Endothelial cell (in vitro differentiated cells): ENCODE measurements around the gene MPL. TPM values are rescaled to one million over a fixed set of nuclear protein-coding genes. Genes with fewer than 3 reads are reported as not detected.

Experiments used
- DNase-seq: peaks from one replicate; pipeline ENCODE4 v3.0.0; 2021; ENCODE audit warnings: low spot score
- H3K27ac Mint-ChIP-seq: one replicate; pipeline ENCODE4 v1.8.0; 2021; ENCODE audit warnings: mixed read lengths, inconsistent platforms; ENCODE audit not compliant: unreplicated experiment
- H3K27me3 Mint-ChIP-seq: one replicate; pipeline ENCODE4 v1.8.0; 2021; ENCODE audit warnings: mild to moderate bottlenecking, moderate library complexity, mixed read lengths, inconsistent platforms; ENCODE audit not compliant: unreplicated experiment
- H3K36me3 Mint-ChIP-seq: one replicate; pipeline ENCODE4 v1.8.0; 2021; ENCODE audit warnings: mild to moderate bottlenecking, low read depth, mixed read lengths, inconsistent platforms; ENCODE audit not compliant: unreplicated experiment
- H3K4me1 Mint-ChIP-seq: one replicate; pipeline ENCODE4 v1.8.0; 2021; ENCODE audit warnings: mild to moderate bottlenecking, mixed read lengths, inconsistent platforms; ENCODE audit not compliant: unreplicated experiment
- H3K4me3 Mint-ChIP-seq: one replicate; pipeline ENCODE4 v1.8.0; 2021; ENCODE audit warnings: mild to moderate bottlenecking, mixed read lengths, inconsistent platforms; ENCODE audit not compliant: unreplicated experiment
- H3K9me3 Mint-ChIP-seq: one replicate; pipeline ENCODE4 v1.8.0; 2021; ENCODE audit warnings: mixed read lengths, inconsistent platforms; ENCODE audit not compliant: unreplicated experiment
- CTCF ChIP-seq: fragments of 200-600 bp; sonication (generic); IDR thresholded peaks from one replicate; pipeline ENCODE4 v1.5.0; 2021; ENCODE audit warnings: antibody characterized with exemption; ENCODE audit not compliant: unreplicated experiment
- total RNA-seq: library from RNA; stranded (reverse); fragmentation: NEBNext Ultra II Directional; extraction: Animal tissue kit (Norgen Biotek cat#: 25700); gene quantifications from one replicate; pipeline ENCODE4 v1.2.1, GENCODE V29; 2021; ENCODE audit not compliant: unreplicated experiment

Gene MPL
- total RNA-seq, 1 donor from 2014 or later = 6.2 TPM

- no peaks in the 10 kb centered on the region for H3K9me3 Mint-ChIP-seq
- H3K4me3 Mint-ChIP-seq = no peak overlapping the region
- H3K36me3 Mint-ChIP-seq = no peaks in the 10 kb centered on the region
- TF ChIP-seq CTCF = no peak
- no peak overlapping the region for H3K27ac Mint-ChIP-seq
- DNase-seq = no peak
- H3K27me3 Mint-ChIP-seq = peaks cover 1% of the 10 kb centered on the region
- H3K4me1 Mint-ChIP-seq = peaks cover 33% of the 10 kb centered on the region
These were observed 44.9 kb upstream of the MPL start for GRCh38 chr1:43292679-43293078.

GRCh38 chr1:43293176-43293575 lies 44.4 kb upstream of the MPL start:
- no peaks in the 10 kb centered on the region for H3K9me3 Mint-ChIP-seq
- TF ChIP-seq CTCF = no peak
- peak overlapping the region; percentile 74 for H3K4me3 Mint-ChIP-seq
- no peak for DNase-seq
- no peaks in the 10 kb centered on the region for H3K27me3 Mint-ChIP-seq
- no peak overlapping the region for H3K27ac Mint-ChIP-seq
- H3K36me3 Mint-ChIP-seq = no peaks in the 10 kb centered on the region
- peaks cover 36% of the 10 kb centered on the region for H3K4me1 Mint-ChIP-seq

- Mint-ChIP-seq H3K9me3 (no peaks in the 10 kb centered on the region), H3K4me1 (peaks cover 38% of the 10 kb centered on the region), H3K36me3 (no peaks in the 10 kb centered on the region), H3K27ac (peak overlapping the region; percentile 80), H3K4me3 (no peak overlapping the region), H3K27me3 (no peaks in the 10 kb centered on the region)
- no peak for TF ChIP-seq CTCF
- DNase-seq = no peak
These were observed 43.5 kb upstream of the MPL start for GRCh38 chr1:43293896-43294760.

- peak overlapping the region; percentile 80 for H3K27ac Mint-ChIP-seq
- H3K36me3 Mint-ChIP-seq = no peaks in the 10 kb centered on the region
- no peaks in the 10 kb centered on the region for H3K9me3 Mint-ChIP-seq
- no peak for TF ChIP-seq CTCF
- H3K27me3 Mint-ChIP-seq = no peaks in the 10 kb centered on the region
- DNase-seq = no peak
- no peak overlapping the region for H3K4me3 Mint-ChIP-seq
- H3K4me1 Mint-ChIP-seq = peaks cover 45% of the 10 kb centered on the region
These were observed 42.9 kb upstream of the MPL start for GRCh38 chr1:43294761-43295160.

GRCh38 chr1:43296207-43296606 lies 41.4 kb upstream of the MPL start:
- H3K27me3 Mint-ChIP-seq = peaks cover 3% of the 10 kb centered on the region
- DNase-seq = no peak
- peaks cover 54% of the 10 kb centered on the region for H3K4me1 Mint-ChIP-seq
- no peaks in the 10 kb centered on the region for H3K9me3 Mint-ChIP-seq
- H3K36me3 Mint-ChIP-seq = no peaks in the 10 kb centered on the region
- no peak for TF ChIP-seq CTCF
- H3K4me3 Mint-ChIP-seq = no peak overlapping the region
- peak overlapping the region; percentile 85 for H3K27ac Mint-ChIP-seq
